Endothelial cell of umbilical vein (primary cell): ENCODE data around the gene CLIC1. TPM values are rescaled to one million over a fixed set of nuclear protein-coding genes. Genes with fewer than 3 reads are reported as not detected.

Experiments used
- BruUV-seq: library from RNA; stranded (reverse); fragments of 400-500 nt; replicated peaks from 2 replicates; lab custom pipeline; 2021; lab: Mats Ljungman, UMichigan
- CTCF ChIA-PET: fragments of 300-600, 350-600 bp; sonication (Branson Sonifier 250); formaldehyde crosslinking; loops from one replicate; lab custom pipeline; 2021; ENCODE audit warnings: antibody characterized with exemption, inconsistent platforms; lab: Charles Lee
- POLR2A ChIA-PET: fragments of 300-600, 350-600 bp; sonication (Branson Sonifier 250); formaldehyde crosslinking; loops from one replicate; lab custom pipeline; 2021; ENCODE audit warnings: antibody characterized with exemption, inconsistent platforms; lab: Charles Lee
- DNase-seq: peaks from one replicate; pipeline ENCODE4 v3.0.0-alpha.2; 2011; ENCODE audit warnings: low read depth, low spot score
- FAIRE-seq: peaks from 2 replicates; lab custom pipeline; 2011; peaks lifted over from hg19 to GRCh38; lab: Jason Lieb, UNC
- H2AFZ ChIP-seq: 2 replicates; pipeline ENCODE4 v1.6.0; 2012; ENCODE audit warnings: low read depth, low read length, control low read depth, inconsistent platforms
- H3K27ac ChIP-seq: 2 replicates; pipeline ENCODE4 v1.5.1; 2011; ENCODE audit warnings: low read depth, mild to moderate bottlenecking, control low read depth, low read length, moderate library complexity; ENCODE audit not compliant: insufficient read depth
- H3K27me3 ChIP-seq, 2 experiments: 2 replicates each; pipeline versions ENCODE4 v1.6.0 to v1.6.1; 2011; ENCODE audit warnings: low read length in 2 of 2, mixed read lengths in 1 of 2; ENCODE audit not compliant: control insufficient read depth in 2 of 2, insufficient read depth in 2 of 2
- H3K36me3 ChIP-seq, 2 experiments: 2 replicates in 1 of 2; 3 replicates in 1 of 2; pipeline ENCODE4 v1.5.1; 2011; ENCODE audit warnings: low read length in 2 of 2, mild to moderate bottlenecking in 1 of 2, moderate library complexity in 1 of 2; ENCODE audit not compliant: control insufficient read depth in 2 of 2, insufficient read depth in 2 of 2; ENCODE audit errors: extremely low read depth in 1 of 2
- H3K4me1 ChIP-seq: 3 replicates; pipeline ENCODE4 v1.5.1; 2011; ENCODE audit warnings: mild to moderate bottlenecking, low read length; ENCODE audit not compliant: control insufficient read depth, insufficient read depth; ENCODE audit errors: extremely low read depth
- H3K4me2 ChIP-seq: 2 replicates; pipeline ENCODE4 v1.6.1; 2011; ENCODE audit warnings: low read length, control low read depth, mixed read lengths; ENCODE audit not compliant: insufficient read depth
- H3K4me3 ChIP-seq, 3 experiments: fragments of 200-600 bp in 1 of 3; sonication (generic), shearing (Covaris generic) in 1 of 3; replicated peaks in 1 of 3; 2 replicates each; pipeline ENCODE4 v1.5.1; 2011 to 2016; ENCODE audit warnings: control low read depth in 3 of 3, low read length in 3 of 3, mild to moderate bottlenecking in 2 of 3, inconsistent platforms in 1 of 3, low read depth in 1 of 3, moderate library complexity in 1 of 3; ENCODE audit not compliant: insufficient read depth in 1 of 3
- H3K79me2 ChIP-seq: 2 replicates; pipeline ENCODE4 v1.6.0; 2012; ENCODE audit warnings: low read length, inconsistent platforms; ENCODE audit not compliant: control insufficient read depth, insufficient read depth
- H3K9ac ChIP-seq: replicated peaks from 2 replicates; pipeline ENCODE3; 2011; ENCODE audit warnings: low read length, control low read depth; ENCODE audit not compliant: insufficient read depth; ENCODE audit errors: extremely low read depth
- H3K9me1 ChIP-seq: replicated peaks from 3 replicates; pipeline ENCODE4 v1.6.0; 2011; ENCODE audit warnings: mild to moderate bottlenecking, low read length; ENCODE audit not compliant: control insufficient read depth, insufficient read depth; ENCODE audit errors: extremely low read depth
- H3K9me3 ChIP-seq: replicated peaks from 2 replicates; pipeline ENCODE4 v1.5.1; 2012; ENCODE audit warnings: low read length, inconsistent platforms; ENCODE audit not compliant: control insufficient read depth, insufficient read depth
- H4K20me1 ChIP-seq: replicated peaks from 2 replicates; pipeline ENCODE3; 2011; ENCODE audit warnings: mild to moderate bottlenecking, low read length; ENCODE audit not compliant: control insufficient read depth, insufficient read depth; ENCODE audit errors: extremely low read depth
- CTCF ChIP-seq, 2 donors: IDR thresholded peaks; 1 replicate in 1 of 2; 2 replicates in 1 of 2; pipeline ENCODE4 v1.5.1; 2011; ENCODE audit warnings: low read length in 2 of 2, mild to moderate bottlenecking in 2 of 2, moderate library complexity in 2 of 2, control low read depth in 1 of 2, inconsistent platforms in 1 of 2, low read depth in 1 of 2; ENCODE audit not compliant: insufficient read depth in 1 of 2; ENCODE audit errors: extremely low read depth in 1 of 2
- EZH2 ChIP-seq: IDR thresholded peaks from 2 replicates; pipeline ENCODE4 v1.6.1; 2012; ENCODE audit warnings: borderline replicate concordance, low read depth, mild to moderate bottlenecking, moderate library complexity, low read length, inconsistent platforms; ENCODE audit not compliant: severe bottlenecking
- FOS ChIP-seq: IDR thresholded peaks from 2 replicates; pipeline ENCODE4 v1.6.1; 2011; ENCODE audit warnings: mild to moderate bottlenecking, low read length, moderate library complexity, borderline replicate concordance; ENCODE audit not compliant: insufficient read depth
- GATA2 ChIP-seq: IDR thresholded peaks from 2 replicates; pipeline ENCODE4 v1.7.0; 2011; ENCODE audit warnings: low read depth, mild to moderate bottlenecking, moderate library complexity, mixed read lengths, low read length; ENCODE audit not compliant: insufficient read length, insufficient read depth
- POLR2A ChIP-seq: IDR thresholded peaks from 2 replicates; pipeline ENCODE4 v1.6.1; 2012; ENCODE audit warnings: low read depth, mild to moderate bottlenecking, control low read depth, low read length
- POLR2AphosphoS5 ChIP-seq: IDR thresholded peaks from 2 replicates; pipeline ENCODE4 v1.6.1; 2012; ENCODE audit warnings: low read depth, mild to moderate bottlenecking, control low read depth, low read length, moderate library complexity; ENCODE audit not compliant: insufficient read depth
- dilution Hi-C: fragments of 300-500 bp; cut with MboI; formaldehyde crosslinking; loops from one replicate; pipeline ENCODE4 v1.15.0; 2019; ENCODE audit warnings: low sequenced_read_pairs; ENCODE audit not compliant: extremely low pct_ligation_motif_present
- intact Hi-C: fragments of 100-400 bp; cut with micrococcal nuclease; formaldehyde crosslinking; loops from one replicate; pipeline ENCODE4 v1.10.0; 2022
- polyA plus RNA-seq, 4 experiments: library from polyadenylated mRNA; depleted of rRNA in 3 of 4; stranded (reverse) in 3 of 4; unstranded in 1 of 4; fragments of >200 nt; gene quantifications; 2 replicates each; pipeline versions ENCODE4 v1.2.1 to v1.2.3, GENCODE V29; 2011 to 2012; ENCODE audit warnings: missing spikeins in 1 of 4
- total RNA-seq: library from RNA; stranded (reverse); gene quantifications from 2 replicates; pipeline ENCODE4 v1.2.3, GENCODE V29; 2021
- TF ChIP-seq, protein P1 (sequence below): IDR thresholded peaks from 2 replicates; pipeline ENCODE4 v1.6.1; 2011; ENCODE audit not compliant: insufficient read depth, insufficient read length

CLIC1 gene
- total and polyA plus RNA-seq, 2 donors (not counting 3 experiments of a cell fraction or from before 2014, with no cell fraction given), result 543 to 578 TPM

GRCh38 chr6:31729979-31730630 is 6.2 kb downstream of the CLIC1 start:
- peak; percentile 87 for FAIRE-seq
- H3K9me3 ChIP-seq, result no peaks in the 10 kb centered on the region
- DNase-seq, result peak; percentile 94
- H3K36me3 ChIP-seq, result peaks cover 19 to 38% of the 10 kb centered on the region in 2 experiments
- peak overlapping the region; percentile 80 for H3K9ac ChIP-seq
- no TSS peak for BruUV-seq
- dilution Hi-C loops (no loop called here), intact Hi-C loops (loop anchor here (1.0 to 10.0 kb wide), 8 partner anchors 8 to 185 kb away; partner anchors contain the start of genes ABHD16A, ATP6V1G2, DDX39B and HSPA1B)
- TF ChIP-seq, protein P1, sequence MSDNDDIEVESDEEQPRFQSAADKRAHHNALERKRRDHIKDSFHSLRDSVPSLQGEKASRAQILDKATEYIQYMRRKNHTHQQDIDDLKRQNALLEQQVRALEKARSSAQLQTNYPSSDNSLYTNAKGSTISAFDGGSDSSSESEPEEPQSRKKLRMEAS, result no peak
- peak; percentile 98 for TF ChIP-seq POLR2AphosphoS5
- no peak for TF ChIP-seq EZH2
- TF ChIP-seq CTCF (IDR thresholded peaks at IDR 0.05; ENCODE audit: extremely low read depth in 1 of 2, insufficient read depth in 1 of 2, low read depth in 1 of 2, low read length in 2 of 2), result peak in 1 of 2 donors; percentile 6
- no peak for TF ChIP-seq FOS
- peak; percentile 97 for TF ChIP-seq POLR2A
- TF ChIP-seq GATA2, result no peak
- ChIA-PET CTCF (interaction anchor here (0.8 to 5.4 kb wide), 21 partner anchors 8 to 222 kb away, joined by 3 to 42 read pairs (median 6); partner anchors contain the start of genes ABHD16A, HSPA1B, LSM2 and LY6G5C), POLR2A (interaction anchor here (0.5 to 2.2 kb wide), 5 partner anchors 10 to 97 kb away, joined by 3 to 14 read pairs (median 4); partner anchors contain the start of genes HSPA1A, HSPA1B, HSPA1L and MSH5)
- no peaks in the 10 kb centered on the region for H3K27me3 ChIP-seq
- H3K9me1 ChIP-seq, result no peaks in the 10 kb centered on the region
- peaks cover 38% of the 10 kb centered on the region for H3K4me1 ChIP-seq
- H4K20me1 ChIP-seq, result no peaks in the 10 kb centered on the region
- H3K27ac ChIP-seq, result peak overlapping the region; percentile 54
- peaks cover 23% of the 10 kb centered on the region for H3K79me2 ChIP-seq
- H3K4me3 ChIP-seq, result peak overlapping the region; percentile 66 to 94 (median 70)
- H2AFZ ChIP-seq, result no peak overlapping the region
- peak overlapping the region; percentile 73 for H3K4me2 ChIP-seq
